Muscle layer of duodenum (tissue), 2 donors: ENCODE results near the gene SMG6.
A peak's percentile ranks its signal among the peaks of the same experiment; 100 is the strongest.

Source experiments
- H3K27ac ChIP-seq: one replicate; pipeline ENCODE4 v1.7.0; 2013; ENCODE audit warnings: mild to moderate bottlenecking, low read length
- H3K27me3 ChIP-seq: one replicate; pipeline ENCODE4 v1.7.0; 2013; ENCODE audit warnings: low read depth, mild to moderate bottlenecking, control low read depth, low read length
- H3K36me3 ChIP-seq, 2 donors: one replicate each; pipeline ENCODE4 v1.7.0; 2013; ENCODE audit warnings: low read length in 2 of 2, control low read depth in 1 of 2, mild to moderate bottlenecking in 1 of 2; ENCODE audit not compliant: insufficient read depth in 2 of 2, control insufficient read depth in 1 of 2
- H3K4me1 ChIP-seq, 2 donors: one replicate each; pipeline ENCODE4 v1.7.0; 2013; ENCODE audit warnings: low read length in 2 of 2, mild to moderate bottlenecking in 2 of 2, control low read depth in 1 of 2, moderate library complexity in 1 of 2; ENCODE audit not compliant: insufficient read depth in 2 of 2, control insufficient read depth in 1 of 2
- H3K4me3 ChIP-seq, 2 donors: one replicate each; pipeline ENCODE4 v1.7.0; 2013; ENCODE audit warnings: low read length in 2 of 2, low read depth in 1 of 2, mild to moderate bottlenecking in 1 of 2
- H3K9me3 ChIP-seq, 2 donors: one replicate each; pipeline ENCODE4 v1.7.0; 2013; ENCODE audit warnings: low read length in 2 of 2, control low read depth in 1 of 2, mild to moderate bottlenecking in 1 of 2; ENCODE audit not compliant: control insufficient read depth in 1 of 2
- donor health status: healthy.

SMG6 gene

DNA sequence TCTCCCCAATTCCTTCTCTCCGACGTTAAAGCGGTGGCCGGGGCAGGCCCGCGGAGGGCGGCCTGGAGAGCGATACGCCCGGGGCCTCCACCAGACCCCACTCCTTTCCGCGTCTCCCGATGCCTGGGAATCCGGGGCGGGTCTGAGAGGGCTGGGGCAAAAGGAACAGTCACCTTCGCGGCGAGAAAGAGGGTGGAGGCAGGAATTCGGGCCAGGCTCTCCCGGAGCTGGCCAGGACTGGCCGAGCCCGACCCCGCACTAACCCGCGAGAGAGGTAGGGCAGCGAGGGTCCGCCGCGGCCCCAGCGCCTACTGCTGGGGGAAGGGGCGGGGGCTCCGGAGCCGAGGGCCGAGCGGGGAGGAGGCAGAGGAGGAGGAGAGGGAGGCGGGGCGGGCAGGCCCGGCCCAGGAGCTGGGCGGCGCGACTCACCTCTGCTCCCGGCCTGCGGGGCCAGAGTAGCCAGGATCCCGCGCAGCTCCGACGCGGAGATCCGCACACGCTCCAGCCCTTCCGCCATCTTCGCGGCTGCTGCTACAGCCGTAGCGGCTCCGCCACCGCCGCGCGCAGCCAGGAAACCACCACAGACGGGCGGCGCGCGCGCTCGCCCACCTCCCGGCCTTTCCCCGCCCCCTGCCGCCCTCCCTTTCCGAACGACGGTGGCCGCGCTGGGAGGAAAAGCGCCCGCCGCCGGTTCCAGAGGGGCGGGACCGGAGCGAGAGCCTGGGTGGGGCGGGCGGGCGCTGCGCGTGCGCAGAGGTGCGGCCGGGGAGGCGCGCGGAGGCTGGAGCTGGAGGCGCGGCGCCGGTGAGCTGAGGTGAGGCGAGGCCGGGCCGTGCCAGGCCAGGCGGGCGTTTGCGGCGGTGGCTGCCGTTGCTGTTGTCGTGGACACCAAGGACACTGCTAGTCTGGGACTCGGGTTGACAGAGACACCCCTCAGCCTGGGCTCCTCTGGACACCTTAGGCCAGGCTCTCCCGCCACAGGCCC, at the start of gene SMG6, which contains the start of gene SRR:
SMG6 (minus strand) TSS at position 582 of the 985 bp plus-strand sequence; CDS start at position 517, 65 bp downstream.
SRR (plus strand) TSS at position 747 of the 985 bp plus-strand sequence. CDS start 11,611 bp downstream, outside the sequence.
- Histone ChIP-seq H3K4me1 (peaks cover 3 to 25% of the 10 kb centered on the region in 2 donors), H3K27ac (peak within 1 kb of the TSS; percentile 67)

DNA sequence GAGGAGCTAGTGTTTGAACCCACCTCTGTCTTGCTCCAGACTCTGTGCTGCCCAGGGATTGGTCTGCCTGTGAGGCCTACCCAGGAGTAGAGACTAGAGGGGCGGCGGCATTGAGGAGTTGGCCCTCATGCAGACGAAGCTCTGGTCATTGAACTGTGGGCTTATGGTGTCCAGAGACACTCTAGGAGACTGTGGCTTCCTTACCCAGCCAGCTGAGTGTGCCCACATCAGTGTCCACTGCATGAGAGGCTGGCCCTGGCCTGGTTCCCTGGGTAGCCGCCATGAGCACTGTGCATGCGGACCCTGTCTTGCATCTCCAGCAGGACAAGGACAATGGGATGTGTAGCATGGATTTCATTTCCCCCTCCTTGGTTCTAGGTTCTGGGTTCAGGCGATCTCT, 47.7 kb upstream of the SMG6 start:
- Histone ChIP-seq H3K27me3 (no peaks in the 10 kb centered on the region), H3K4me3 (no peak overlapping the region), H3K4me1 (peaks cover 5 to 11% of the 10 kb centered on the region in 2 donors), H3K9me3 (no peaks in the 10 kb centered on the region), H3K36me3 (peaks cover 0 to 12% of the 10 kb centered on the region in 2 donors), H3K27ac (no peak overlapping the region)

More for the DNA sequence above, at the start of gene SMG6, which contains the start of gene SRR:
- Histone ChIP-seq H3K36me3 (peaks cover 11 to 20% of the 10 kb centered on the region in 2 donors), H3K9me3 (no peaks in the 10 kb centered on the region), H3K4me3 (peak within 1 kb of the TSS; percentile 87 to 95), H3K27me3 (no peaks in the 10 kb centered on the region)

DNA sequence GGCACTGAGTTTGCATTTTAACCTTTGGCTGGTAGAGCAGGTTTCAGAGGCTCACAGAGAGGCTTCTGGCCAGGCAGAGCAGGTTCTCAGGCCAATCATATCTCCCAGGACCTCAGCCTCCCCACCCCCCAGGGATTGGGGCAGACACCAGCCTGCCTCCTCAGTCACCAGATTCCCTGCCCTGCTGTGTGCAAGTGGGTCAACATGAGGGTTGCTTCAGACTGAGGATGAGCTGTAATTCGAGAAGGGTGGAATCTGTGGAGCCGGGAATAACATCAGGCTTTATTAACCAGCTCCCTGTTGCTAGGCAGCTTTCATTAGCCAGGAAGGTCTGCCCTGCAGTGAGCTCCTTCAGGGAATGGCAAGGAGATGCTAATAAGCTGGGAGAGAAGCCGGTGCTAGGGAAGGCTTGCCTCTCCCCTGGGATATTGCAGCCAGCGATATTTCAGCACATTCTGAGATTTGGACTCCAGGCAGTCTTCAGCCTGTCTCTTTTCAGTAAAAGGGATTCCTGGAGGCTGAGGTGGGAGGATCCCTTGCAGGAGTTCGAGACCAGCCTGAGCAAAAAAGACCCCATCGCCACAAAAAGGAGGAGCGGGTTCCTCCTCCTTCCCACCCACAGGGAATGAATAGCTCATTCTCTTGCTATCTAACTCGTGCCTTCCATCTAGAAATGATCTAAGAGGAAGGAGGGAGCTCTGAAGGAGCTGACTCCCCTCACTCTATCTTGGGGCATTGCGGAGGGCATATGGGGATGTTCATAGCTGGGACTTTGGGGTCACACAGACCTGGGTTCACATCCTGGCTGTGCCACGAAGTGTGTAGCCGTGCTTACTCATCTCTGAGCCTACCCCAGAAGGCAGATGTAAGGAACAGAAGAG, 44.5 kb upstream of the SMG6 start:
- Histone ChIP-seq H3K4me3 (no peak overlapping the region), H3K4me1 (peaks cover 5 to 11% of the 10 kb centered on the region in 2 donors), H3K27me3 (no peaks in the 10 kb centered on the region), H3K27ac (peak overlapping the region; percentile 31), H3K36me3 (peaks cover 0 to 32% of the 10 kb centered on the region in 2 donors), H3K9me3 (no peaks in the 10 kb centered on the region)

DNA sequence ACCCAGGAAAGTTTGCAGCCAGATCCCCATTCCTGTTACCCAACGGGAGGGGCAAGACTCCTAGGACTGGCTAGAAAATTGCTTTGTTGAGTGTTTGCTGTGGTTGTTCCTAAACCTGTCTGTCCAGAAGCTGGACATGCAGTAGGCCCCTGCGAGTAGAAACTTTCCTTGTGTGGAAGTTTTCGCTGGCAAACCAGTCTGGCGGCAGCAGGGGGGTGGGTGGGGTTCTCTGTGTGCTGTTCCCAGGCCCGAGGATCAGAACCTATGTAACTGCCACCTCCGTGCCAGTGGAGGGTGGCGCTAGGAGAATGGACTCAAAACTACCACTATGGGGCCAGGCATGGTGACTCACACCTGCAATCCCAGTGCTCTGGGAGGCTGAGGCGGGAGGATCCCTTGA, 42.9 kb upstream of the SMG6 start:
- Histone ChIP-seq H3K27ac (no peak overlapping the region), H3K36me3 (peaks cover 0 to 40% of the 10 kb centered on the region in 2 donors)

DNA sequence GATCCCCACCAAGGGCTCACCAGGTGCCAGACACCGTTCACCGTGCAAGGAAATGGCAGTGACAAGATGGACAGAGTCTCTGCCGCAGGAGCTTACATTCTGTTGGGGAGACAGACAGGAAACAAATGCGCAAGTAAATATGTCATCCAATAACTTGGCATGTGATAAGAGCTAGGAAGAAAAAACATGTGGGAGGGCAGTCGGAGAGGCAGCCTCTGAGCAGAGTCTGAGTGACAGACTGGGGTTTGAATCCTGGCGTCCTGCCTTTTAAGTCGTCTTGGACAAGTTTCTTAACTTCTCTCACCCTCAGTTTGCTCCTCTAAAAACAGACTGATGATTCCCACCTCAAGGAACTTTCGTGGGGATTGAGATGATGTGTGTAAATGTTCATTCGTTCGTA, 40.9 kb upstream of the SMG6 start:
- no peaks in the 10 kb centered on the region for H3K27me3 ChIP-seq
- no peak overlapping the region for H3K27ac ChIP-seq
- no peak overlapping the region for H3K4me3 ChIP-seq
- H3K9me3 ChIP-seq = no peaks in the 10 kb centered on the region
- peaks cover 5 to 11% of the 10 kb centered on the region in 2 donors for H3K4me1 ChIP-seq
- peaks cover 0 to 39% of the 10 kb centered on the region in 2 donors for H3K36me3 ChIP-seq

More for the DNA sequence above, 42.9 kb upstream of the SMG6 start:
- H3K4me1 ChIP-seq = peaks cover 5 to 11% of the 10 kb centered on the region in 2 donors
- H3K4me3 ChIP-seq = no peak overlapping the region
- H3K27me3 ChIP-seq = no peaks in the 10 kb centered on the region
- no peaks in the 10 kb centered on the region for H3K9me3 ChIP-seq

DNA sequence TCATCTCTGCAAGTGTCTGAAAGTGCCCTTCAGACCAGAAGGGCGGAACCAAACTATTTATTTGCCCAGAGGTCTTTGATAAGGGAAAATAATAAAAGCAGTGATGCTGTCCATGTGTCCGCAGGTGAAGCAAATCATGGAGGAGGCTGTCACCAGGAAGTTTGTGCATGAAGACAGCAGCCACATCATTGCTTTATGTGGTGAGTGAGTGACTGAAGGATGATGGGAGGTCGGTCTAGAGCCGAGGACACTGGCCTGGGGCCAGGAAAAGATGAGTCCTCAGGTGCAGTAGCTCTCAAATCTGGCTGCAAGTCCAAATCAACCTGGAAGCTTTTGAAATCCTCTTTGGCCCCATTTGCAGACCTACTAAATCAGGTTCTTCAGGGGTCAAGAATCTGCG, 39.8 kb upstream of the SMG6 start:
- H3K4me3 ChIP-seq = no peak overlapping the region
- peaks cover 0 to 39% of the 10 kb centered on the region in 2 donors for H3K36me3 ChIP-seq
- no peaks in the 10 kb centered on the region for H3K9me3 ChIP-seq
- H3K27me3 ChIP-seq = no peaks in the 10 kb centered on the region
- peaks cover 4 to 11% of the 10 kb centered on the region in 2 donors for H3K4me1 ChIP-seq
- no peak overlapping the region for H3K27ac ChIP-seq

DNA sequence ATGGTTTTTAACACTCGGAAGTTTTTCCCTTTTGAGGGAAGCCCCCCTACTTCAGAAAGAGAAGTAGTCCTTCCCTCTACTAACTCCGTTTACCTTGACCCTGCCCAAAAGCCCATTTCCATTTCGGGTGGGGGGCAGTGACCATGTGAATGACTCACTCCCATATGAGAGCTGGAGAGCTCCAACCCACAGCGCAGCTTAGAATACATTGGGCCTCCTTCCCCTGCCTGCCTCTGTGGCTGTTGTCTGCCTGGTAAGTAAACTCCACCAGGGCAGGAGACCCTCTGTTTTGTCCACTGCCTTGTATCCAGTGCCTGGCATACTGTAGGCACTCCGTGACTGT, 34.7 kb upstream of the SMG6 start:
- Histone ChIP-seq H3K4me1 (peaks cover 0 to 20% of the 10 kb centered on the region in 2 donors), H3K4me3 (peak overlapping the region; percentile 64 to 99), H3K9me3 (no peaks in the 10 kb centered on the region), H3K36me3 (peaks cover 19 to 31% of the 10 kb centered on the region in 2 donors), H3K27ac (peak overlapping the region; percentile 1), H3K27me3 (no peaks in the 10 kb centered on the region)

DNA sequence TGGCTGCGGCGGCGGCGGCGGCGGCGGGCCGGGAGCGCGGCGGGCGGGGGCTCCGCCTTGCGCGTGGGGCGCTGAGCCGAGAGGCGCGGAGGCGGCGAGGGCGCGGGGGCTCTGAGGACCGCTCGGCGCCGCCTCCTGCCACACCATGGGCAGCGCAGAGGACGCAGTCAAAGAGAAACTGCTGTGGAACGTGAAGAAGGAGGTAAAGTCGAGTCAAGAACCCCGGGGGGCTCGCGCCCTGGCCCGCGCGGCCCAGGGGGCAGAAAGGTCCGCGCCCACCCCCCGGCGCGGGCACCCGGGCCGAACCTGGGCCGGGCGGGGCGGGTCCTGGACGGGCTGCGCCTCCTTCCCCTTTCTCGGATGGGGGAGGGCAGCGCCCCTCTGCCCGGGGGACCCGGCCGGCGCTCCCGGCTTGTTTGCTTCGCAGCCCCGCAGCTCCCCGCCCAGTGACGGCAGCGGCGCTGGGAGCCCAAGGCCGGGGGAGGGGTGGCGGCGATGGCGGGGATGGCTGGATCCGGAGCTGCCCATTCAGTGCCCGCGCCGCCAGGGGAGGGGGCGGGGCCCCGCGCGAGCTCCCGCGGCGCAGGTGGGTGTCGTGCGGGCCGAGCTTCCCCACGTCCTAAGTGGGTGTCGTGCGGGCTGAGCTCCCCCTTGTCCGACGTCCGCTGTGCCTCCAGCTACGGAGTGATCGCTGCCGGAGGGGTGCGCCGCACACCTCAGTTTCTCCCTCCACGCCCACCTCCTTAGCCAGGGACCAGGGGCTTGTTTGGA, 34.1 kb upstream of the SMG6 start:
- Histone ChIP-seq H3K4me3 (peak overlapping the region; percentile 64 to 99), H3K9me3 (no peaks in the 10 kb centered on the region), H3K4me1 (peaks cover 0 to 20% of the 10 kb centered on the region in 2 donors), H3K36me3 (peaks cover 24 to 35% of the 10 kb centered on the region in 2 donors), H3K27me3 (no peaks in the 10 kb centered on the region), H3K27ac (peak overlapping the region; percentile 1)

DNA sequence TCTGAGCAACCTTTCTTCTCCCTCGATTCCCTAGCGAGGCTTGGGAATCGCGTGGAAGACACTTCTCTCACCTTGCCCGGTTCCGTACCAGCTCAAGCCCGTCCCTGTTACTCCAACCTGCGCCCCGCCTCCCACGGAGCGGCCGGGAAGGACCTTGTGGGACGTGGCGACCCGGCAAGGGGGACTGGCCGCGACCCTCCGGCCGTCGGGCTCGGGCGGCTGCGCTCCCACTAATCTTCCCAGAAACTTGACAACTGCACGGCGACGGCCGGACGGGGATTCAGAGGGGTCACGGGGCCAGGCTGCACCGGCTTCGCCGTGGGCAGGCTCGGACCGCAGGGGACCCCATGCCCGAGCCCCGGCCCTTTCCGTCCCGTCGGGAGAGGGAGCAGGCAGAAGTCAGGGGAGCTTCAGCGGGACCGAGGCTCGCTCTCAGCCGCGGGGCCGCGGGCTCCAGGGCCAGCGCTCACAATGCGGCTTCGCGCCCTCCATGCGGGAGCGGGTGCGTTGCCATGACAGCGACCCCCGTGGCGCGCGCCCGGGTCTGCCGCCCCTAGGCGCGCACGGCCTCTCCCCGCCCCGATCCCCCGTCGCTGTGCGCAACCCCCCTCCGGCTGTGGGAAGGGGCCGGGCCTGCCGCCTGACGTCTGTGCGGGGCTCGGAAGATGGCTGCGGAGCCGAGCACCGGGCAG, 33.4 kb upstream of the SMG6 start, which contains the start of gene SGSM2:
SGSM2 (plus strand) TSS at position 650 of the 692 bp plus-strand sequence. CDS start 188 bp downstream, outside the sequence.
- peaks cover 0 to 20% of the 10 kb centered on the region in 2 donors for H3K4me1 ChIP-seq
- no peaks in the 10 kb centered on the region for H3K27me3 ChIP-seq
- no peaks in the 10 kb centered on the region for H3K9me3 ChIP-seq
- H3K27ac ChIP-seq = peak within 1 kb of the TSS; percentile 85
- H3K36me3 ChIP-seq = peaks cover 29 to 34% of the 10 kb centered on the region in 2 donors
- H3K4me3 ChIP-seq = peak within 1 kb of the TSS; percentile 98 to 99
